Esophagus squamous epithelium (tissue), 5 donors: ENCODE measurements around the gene CTBP1. TPM values are rescaled to one million over a fixed set of nuclear protein-coding genes. Genes with fewer than 3 reads are reported as not detected.
"Not testable (repeated sequence)": the region's sequence is repeated elsewhere in the genome, so short reads cannot be mapped to it uniquely, and the experiment has no call there.

Source experiments
- DNase-seq: peaks from one replicate; lab custom pipeline; 2025; lab: John Stamatoyannopoulos, UW
- H3K27ac ChIP-seq, 4 donors: fragments of 200-600 bp; sonication (generic); one replicate each; pipeline ENCODE4 v1.5.1; 2016 to 2019; ENCODE audit warnings: mild to moderate bottlenecking in 1 of 4
- H3K27me3 ChIP-seq, 4 donors: fragments of 200-600 bp; sonication (generic); 1 replicate in 3 of 4; 2 replicates in 1 of 4; pipeline versions ENCODE4 v1.5.1 to v1.6.0; 2017 to 2021; ENCODE audit warnings: antibody characterized with exemption in 1 of 4
- H3K36me3 ChIP-seq, 3 donors: fragments of 200-600 bp; sonication (generic); one replicate each; pipeline ENCODE4 v1.5.1; 2016 to 2019
- H3K4me1 ChIP-seq, 3 donors: fragments of 200-600 bp; sonication (generic); one replicate each; pipeline ENCODE4 v1.5.1; 2017 to 2019
- H3K4me3 ChIP-seq, 4 donors: fragments of 200-600 bp; sonication (generic); 1 replicate in 3 of 4; 2 replicates in 1 of 4; pipeline ENCODE4 v1.5.1; 2016 to 2019; ENCODE audit warnings: mild to moderate bottlenecking in 2 of 4, moderate library complexity in 1 of 4
- H3K9me3 ChIP-seq, 3 donors: fragments of 200-600 bp; sonication (generic); one replicate each; pipeline ENCODE4 v1.5.1; 2016 to 2019
- POLR2A ChIP-seq, 4 donors: fragments of 450-650 bp; IDR thresholded peaks; one replicate each; pipeline ENCODE4 v1.6.1; 2017; ENCODE audit warnings: antibody characterized with exemption in 4 of 4, mild to moderate bottlenecking in 4 of 4, moderate library complexity in 3 of 4
- WGBS, 2 donors: methylation state at CpG; one replicate each; pipeline ENCODE4 v1.1.5; 2018; 5-methylcytosine and 5-hydroxymethylcytosine counted together
- intact Hi-C: fragments of 100-400 bp; cut with DNase I; formaldehyde crosslinking; loops from one replicate; pipeline ENCODE4 v1.15.0; 2022
- total RNA-seq, 4 donors: library from RNA; depleted of rRNA; stranded (reverse); fragments of >200 nt; gene quantifications; one replicate each; pipeline ENCODE4 v1.1.0, GENCODE V29; 2016
- TF ChIP-seq, protein P1 (sequence below), 6 experiments: fragments of 450-650 bp in 4 of 6; fragments of 200-600 bp in 2 of 6; sonication (generic) in 2 of 6; IDR thresholded peaks; one replicate each; pipeline ENCODE4 v1.5.1; 2016 to 2019; ENCODE audit warnings: antibody characterized with exemption in 6 of 6, mild to moderate bottlenecking in 4 of 6, moderate library complexity in 4 of 6
- donor health status: DM: yes; HTN: yes; CAD: no.

CTBP1 gene
- total RNA-seq, 4 donors from 2014 or later: 72.2 to 121 (median 113) TPM

DNA sequence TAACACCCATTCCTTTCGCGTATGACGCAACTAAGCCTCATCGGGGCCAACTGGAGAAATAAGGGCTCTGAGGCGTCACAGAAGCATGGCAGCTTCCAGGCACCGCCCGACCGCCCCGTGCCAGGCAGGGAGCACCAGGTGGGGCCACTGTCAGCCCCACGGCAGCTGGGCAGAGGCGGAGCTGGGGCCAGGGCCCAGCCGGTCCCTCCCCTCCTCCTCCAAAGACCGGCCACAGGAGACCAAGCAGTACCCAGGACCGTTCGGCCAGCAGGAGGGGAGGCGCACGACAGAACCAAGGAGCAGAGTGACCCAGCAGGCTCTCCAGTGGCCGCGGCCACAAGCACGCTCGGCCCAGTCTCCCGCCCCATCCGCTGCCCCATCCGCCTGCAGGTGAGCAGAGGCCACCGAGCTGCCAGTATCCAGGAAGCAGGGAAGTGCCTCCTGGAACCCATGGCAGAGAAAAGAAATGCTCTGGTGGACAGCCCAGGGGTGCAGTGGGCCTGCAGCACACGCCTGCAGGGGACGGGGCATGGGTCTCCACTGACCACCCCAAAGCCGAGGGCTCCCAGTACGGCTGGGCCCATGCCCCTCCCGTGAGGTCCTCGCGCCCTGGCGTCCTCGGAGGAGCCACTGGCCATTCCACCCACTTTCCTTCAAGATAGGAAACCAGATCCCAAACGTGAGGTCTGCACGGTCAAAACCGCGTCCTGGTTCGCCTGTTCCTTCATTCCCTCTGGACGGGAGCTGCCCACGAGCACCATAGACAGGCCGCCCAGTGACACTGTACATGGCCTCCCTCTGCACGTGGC is 9.6 kb downstream of the CTBP1 start:
- Histone ChIP-seq H3K36me3 (peaks cover 35 to 82% (median 35%) of the 10 kb centered on the region in 3 donors), H3K27ac (no peak overlapping the region), H3K27me3 (no peaks in the 10 kb centered on the region), H3K4me1 (peaks cover 35 to 59% (median 38%) of the 10 kb centered on the region in 3 donors), H3K9me3 (no peaks in the 10 kb centered on the region), H3K4me3 (no peak overlapping the region)
- 81 to 82% methylated on average over 11 to 22 of the region's 43 CpGs for WGBS, 2 donors
- intact Hi-C loops: no loop called here
- TF ChIP-seq, protein P1, sequence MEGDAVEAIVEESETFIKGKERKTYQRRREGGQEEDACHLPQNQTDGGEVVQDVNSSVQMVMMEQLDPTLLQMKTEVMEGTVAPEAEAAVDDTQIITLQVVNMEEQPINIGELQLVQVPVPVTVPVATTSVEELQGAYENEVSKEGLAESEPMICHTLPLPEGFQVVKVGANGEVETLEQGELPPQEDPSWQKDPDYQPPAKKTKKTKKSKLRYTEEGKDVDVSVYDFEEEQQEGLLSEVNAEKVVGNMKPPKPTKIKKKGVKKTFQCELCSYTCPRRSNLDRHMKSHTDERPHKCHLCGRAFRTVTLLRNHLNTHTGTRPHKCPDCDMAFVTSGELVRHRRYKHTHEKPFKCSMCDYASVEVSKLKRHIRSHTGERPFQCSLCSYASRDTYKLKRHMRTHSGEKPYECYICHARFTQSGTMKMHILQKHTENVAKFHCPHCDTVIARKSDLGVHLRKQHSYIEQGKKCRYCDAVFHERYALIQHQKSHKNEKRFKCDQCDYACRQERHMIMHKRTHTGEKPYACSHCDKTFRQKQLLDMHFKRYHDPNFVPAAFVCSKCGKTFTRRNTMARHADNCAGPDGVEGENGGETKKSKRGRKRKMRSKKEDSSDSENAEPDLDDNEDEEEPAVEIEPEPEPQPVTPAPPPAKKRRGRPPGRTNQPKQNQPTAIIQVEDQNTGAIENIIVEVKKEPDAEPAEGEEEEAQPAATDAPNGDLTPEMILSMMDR (IDR thresholded peaks at IDR 0.05): no peak
- no peak for TF ChIP-seq POLR2A (IDR thresholded peaks at IDR 0.05)
- DNase-seq: no peak

DNA sequence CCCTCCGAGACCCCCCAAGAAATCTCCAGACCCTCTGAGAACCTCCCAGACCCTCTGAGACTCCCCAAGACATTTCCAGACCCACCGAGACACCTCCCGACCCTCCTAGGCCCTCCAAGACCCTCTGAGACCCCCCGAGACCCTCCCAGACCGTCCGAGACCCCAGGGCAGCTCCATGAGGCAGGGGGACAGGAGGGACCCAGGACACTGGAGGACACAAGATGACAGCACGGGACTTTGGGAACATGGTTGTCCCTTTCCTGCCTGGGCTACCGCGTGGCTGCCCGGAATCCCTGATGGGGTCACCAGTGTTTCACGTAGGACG is 10.3 kb downstream of the CTBP1 start:
- TF ChIP-seq POLR2A (IDR thresholded peaks at IDR 0.05): no peak
- TF ChIP-seq, protein P1 (IDR thresholded peaks at IDR 0.05): no peak
- no peaks in the 10 kb centered on the region for H3K27me3 ChIP-seq
- DNase-seq: no peak
- intact Hi-C loops: no loop called here
- no peak overlapping the region for H3K4me3 ChIP-seq
- WGBS, 2 donors: 94 to 95% methylated on average over 6 to 9 of the region's 12 CpGs
- no peak overlapping the region for H3K27ac ChIP-seq
- H3K4me1 ChIP-seq: peaks cover 34 to 59% (median 37%) of the 10 kb centered on the region in 3 donors
- no peaks in the 10 kb centered on the region for H3K9me3 ChIP-seq
- peaks cover 35 to 89% (median 35%) of the 10 kb centered on the region in 3 donors for H3K36me3 ChIP-seq

DNA sequence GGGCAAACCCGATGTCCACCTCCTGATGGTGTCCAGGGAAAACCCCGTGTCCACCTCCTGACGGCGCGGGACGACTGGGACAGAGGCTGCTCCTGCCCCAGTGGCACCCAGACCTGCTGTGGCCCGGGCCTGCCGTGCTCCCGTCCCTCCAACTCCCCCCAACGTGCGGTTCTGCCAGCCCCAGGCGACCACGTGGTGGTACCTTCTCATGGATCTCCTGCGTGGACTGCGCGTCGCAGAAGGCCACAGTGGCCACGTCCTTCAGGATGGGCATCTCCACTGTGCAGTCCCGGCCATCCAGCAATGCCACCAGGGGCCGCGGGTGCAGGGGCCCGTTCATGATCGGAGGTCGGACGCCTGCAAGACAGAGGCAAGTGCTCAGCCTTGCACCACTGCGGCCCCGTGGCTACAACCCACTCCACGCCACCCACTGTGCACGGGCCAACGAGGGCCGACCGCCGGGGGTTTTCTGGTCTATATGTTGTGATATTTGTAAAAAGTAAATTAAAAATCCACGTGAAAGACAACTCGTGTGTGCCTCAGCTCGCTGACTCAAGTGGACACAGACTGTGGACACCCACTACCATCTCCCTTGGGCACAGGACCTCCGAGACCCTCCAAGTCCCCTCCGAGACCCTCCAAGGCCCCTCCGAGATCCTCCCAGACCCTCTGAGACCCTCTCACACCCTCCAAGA is 10.8 kb downstream of the CTBP1 start:
- no peak for DNase-seq
- H3K27me3 ChIP-seq: no peaks in the 10 kb centered on the region
- peaks cover 35 to 91% (median 39%) of the 10 kb centered on the region in 3 donors for H3K36me3 ChIP-seq
- intact Hi-C loops: no loop called here
- TF ChIP-seq, protein P1 (IDR thresholded peaks at IDR 0.05): no peak
- TF ChIP-seq POLR2A (IDR thresholded peaks at IDR 0.05): no peak
- no peaks in the 10 kb centered on the region for H3K9me3 ChIP-seq
- WGBS, 2 donors: 88 to 91% methylated on average over 5 to 13 of the region's 39 CpGs
- H3K4me3 ChIP-seq: no peak overlapping the region
- peaks cover 29 to 59% (median 32%) of the 10 kb centered on the region in 3 donors for H3K4me1 ChIP-seq
- H3K27ac ChIP-seq: no peak overlapping the region

DNA sequence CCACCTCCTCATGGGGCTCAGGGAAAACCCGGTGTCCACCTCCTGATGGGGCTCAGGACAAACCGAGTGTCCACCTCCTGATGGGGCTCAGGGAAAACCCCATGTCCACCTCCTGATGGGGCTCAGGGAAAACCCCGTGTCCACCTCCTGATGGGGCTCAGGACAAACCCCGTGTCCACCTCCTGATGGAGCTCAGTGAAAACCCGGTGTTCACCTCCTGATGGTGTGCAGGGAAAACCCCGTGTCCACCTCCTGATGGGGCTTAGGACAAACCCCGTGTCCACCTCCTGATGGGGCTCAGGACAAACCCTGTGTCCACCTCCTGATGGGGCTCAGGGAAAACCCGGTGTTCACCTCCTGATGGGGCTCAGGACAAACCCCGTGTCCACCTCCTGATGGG is 11.7 kb downstream of the CTBP1 start:
- Histone ChIP-seq H3K36me3 (peaks cover 35 to 99% (median 42%) of the 10 kb centered on the region in 3 donors), H3K4me1 (peaks cover 22 to 59% (median 26%) of the 10 kb centered on the region in 3 donors)
- intact Hi-C loops, H3K27ac ChIP-seq, H3K27me3 ChIP-seq, DNase-seq, H3K4me3 ChIP-seq, H3K9me3 ChIP-seq: not testable (repeated sequence)
- WGBS, 2 donors: no CpG with 5 or more reads among the region's 9 CpGs

DNA sequence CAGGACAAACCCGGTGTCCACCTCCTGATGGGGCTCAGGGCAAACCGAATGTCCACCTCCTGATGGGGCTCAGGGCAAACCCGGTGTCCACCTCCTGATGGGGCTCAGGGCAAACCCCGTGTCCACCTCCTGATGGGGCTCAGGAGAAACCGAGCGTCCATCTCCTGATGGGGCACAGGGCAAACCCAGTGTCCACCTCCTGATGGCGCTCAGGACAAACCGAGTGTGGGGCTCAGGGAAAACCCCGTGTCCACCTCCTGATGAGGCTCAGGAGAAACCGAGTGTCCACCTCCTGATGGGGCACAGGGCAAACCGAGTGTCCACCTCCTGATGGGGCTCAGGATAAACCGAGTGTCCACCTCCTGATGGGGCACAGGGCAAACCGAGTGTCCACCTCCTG is 12.1 kb downstream of the CTBP1 start:
- Histone ChIP-seq H3K36me3 (peaks cover 35 to 99% (median 42%) of the 10 kb centered on the region in 3 donors), H3K4me1 (peaks cover 22 to 59% (median 26%) of the 10 kb centered on the region in 3 donors)
- H3K27ac ChIP-seq, DNase-seq, intact Hi-C loops, H3K27me3 ChIP-seq, H3K9me3 ChIP-seq, H3K4me3 ChIP-seq: not testable (repeated sequence)
- WGBS, 2 donors: 81% methylated on average over 5 of the region's 13 CpGs; no CpG with 5 or more reads in 1 of the 2 donors

DNA sequence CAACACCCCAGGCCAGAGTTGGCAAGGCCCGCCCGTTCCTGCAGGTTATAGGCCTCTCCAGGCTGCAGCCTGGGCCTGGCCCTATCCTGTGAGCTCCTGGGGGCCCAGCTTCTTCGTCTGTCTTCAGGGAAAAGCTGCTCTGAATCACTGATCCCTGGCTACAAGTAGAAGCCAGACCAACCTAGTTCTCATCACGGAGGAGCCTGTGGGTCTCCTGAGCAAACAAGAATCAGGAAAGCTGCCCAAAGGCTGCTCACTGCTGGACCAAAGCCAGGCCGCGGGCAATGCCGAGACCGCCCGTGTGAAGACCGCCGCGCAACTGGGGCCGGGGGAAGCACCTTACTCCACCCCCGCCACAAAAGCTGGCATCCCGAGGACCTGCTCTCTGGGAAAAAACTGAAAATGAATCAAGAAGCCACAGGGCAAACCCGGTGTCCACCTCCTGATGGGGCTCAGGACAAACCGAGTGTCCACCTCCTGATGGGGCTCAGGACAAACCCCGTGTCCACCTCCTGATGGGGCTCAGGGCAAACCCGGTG is 12.8 kb downstream of the CTBP1 start:
- Histone ChIP-seq H3K27me3 (no peaks in the 10 kb centered on the region), H3K27ac (no peak overlapping the region), H3K4me1 (peaks cover 22 to 60% (median 28%) of the 10 kb centered on the region in 3 donors), H3K4me3 (no peak overlapping the region), H3K36me3 (peaks cover 34 to 99% (median 42%) of the 10 kb centered on the region in 3 donors), H3K9me3 (no peaks in the 10 kb centered on the region)
- no peak for DNase-seq
- whole genome bisulfite sequencing, 2 donors: 80% methylated on average over 1 of the region's 19 CpGs; no CpG with 5 or more reads in 1 of the 2 donors
- intact Hi-C loops: no loop called here
- no peak for TF ChIP-seq POLR2A (IDR thresholded peaks at IDR 0.05)
- TF ChIP-seq, protein P1 (IDR thresholded peaks at IDR 0.05): no peak
